ENCODE results near the gene S100A4.

GRCh38 chr1:153510984-153511410 is 34.6 kb downstream of the S100A4 start:
- TF ChIP-seq GABPA (IDR thresholded peaks at IDR 0.05; ENCODE audit: low read depth) (no peak), POLR2AphosphoS5 (IDR thresholded peaks at IDR 0.05; ENCODE audit: low read depth) (no peak), REST (IDR thresholded peaks at IDR 0.05; ENCODE audit: insufficient replicate concordance, low read depth) (no peak), SPI1 (IDR thresholded peaks at IDR 0.05; ENCODE audit: borderline replicate concordance, low read depth) (no peak)
- TF ChIP-seq, protein P1, sequence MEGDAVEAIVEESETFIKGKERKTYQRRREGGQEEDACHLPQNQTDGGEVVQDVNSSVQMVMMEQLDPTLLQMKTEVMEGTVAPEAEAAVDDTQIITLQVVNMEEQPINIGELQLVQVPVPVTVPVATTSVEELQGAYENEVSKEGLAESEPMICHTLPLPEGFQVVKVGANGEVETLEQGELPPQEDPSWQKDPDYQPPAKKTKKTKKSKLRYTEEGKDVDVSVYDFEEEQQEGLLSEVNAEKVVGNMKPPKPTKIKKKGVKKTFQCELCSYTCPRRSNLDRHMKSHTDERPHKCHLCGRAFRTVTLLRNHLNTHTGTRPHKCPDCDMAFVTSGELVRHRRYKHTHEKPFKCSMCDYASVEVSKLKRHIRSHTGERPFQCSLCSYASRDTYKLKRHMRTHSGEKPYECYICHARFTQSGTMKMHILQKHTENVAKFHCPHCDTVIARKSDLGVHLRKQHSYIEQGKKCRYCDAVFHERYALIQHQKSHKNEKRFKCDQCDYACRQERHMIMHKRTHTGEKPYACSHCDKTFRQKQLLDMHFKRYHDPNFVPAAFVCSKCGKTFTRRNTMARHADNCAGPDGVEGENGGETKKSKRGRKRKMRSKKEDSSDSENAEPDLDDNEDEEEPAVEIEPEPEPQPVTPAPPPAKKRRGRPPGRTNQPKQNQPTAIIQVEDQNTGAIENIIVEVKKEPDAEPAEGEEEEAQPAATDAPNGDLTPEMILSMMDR (IDR thresholded peaks at IDR 0.05; ENCODE audit: insufficient read depth, low read length): peak; percentile 62
